HuH-7 (cell line): ENCODE results near the gene USP48.

ENCODE experiments used
- DNase-seq: peaks from one replicate; pipeline ENCODE4 v3.0.0; 2011; ENCODE audit warnings: low spot score

Gene USP48

DNA sequence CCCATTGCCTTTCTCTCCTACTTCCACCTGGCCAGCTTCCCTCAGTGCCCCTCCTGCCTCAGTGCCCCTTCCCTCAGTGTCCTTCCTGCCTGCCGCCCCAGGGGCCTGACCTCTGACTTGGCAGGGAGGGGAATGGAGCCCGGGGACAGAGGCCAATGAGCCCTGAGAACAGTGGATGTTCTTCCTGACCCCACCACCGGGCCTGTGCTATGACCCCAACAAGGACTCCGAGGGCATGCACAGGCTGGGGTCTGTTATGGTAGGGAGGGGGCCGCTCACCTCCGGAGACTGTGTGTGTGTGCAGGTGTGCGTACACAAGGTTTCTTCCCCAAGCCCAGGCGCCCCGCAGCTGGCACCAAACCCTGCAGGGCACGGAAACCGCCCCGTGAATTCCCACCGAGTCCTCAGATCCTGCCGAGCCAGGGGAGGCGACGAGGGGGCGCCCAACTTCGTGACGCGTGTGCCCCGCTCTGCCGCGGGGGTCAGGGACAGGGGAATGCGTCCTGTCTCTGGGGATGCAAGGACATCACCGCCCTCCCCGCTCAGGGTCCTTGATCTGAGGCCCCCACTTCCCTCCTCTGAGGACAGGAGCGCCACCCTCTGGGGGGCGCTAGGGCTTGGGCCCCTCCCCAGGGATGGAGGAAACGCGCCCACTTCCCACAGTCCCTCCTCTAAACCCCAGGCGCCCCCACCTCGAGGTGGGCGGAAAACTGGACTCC lies 114.6 kb downstream of the USP48 start:
- DNase-seq = no peak

DNA sequence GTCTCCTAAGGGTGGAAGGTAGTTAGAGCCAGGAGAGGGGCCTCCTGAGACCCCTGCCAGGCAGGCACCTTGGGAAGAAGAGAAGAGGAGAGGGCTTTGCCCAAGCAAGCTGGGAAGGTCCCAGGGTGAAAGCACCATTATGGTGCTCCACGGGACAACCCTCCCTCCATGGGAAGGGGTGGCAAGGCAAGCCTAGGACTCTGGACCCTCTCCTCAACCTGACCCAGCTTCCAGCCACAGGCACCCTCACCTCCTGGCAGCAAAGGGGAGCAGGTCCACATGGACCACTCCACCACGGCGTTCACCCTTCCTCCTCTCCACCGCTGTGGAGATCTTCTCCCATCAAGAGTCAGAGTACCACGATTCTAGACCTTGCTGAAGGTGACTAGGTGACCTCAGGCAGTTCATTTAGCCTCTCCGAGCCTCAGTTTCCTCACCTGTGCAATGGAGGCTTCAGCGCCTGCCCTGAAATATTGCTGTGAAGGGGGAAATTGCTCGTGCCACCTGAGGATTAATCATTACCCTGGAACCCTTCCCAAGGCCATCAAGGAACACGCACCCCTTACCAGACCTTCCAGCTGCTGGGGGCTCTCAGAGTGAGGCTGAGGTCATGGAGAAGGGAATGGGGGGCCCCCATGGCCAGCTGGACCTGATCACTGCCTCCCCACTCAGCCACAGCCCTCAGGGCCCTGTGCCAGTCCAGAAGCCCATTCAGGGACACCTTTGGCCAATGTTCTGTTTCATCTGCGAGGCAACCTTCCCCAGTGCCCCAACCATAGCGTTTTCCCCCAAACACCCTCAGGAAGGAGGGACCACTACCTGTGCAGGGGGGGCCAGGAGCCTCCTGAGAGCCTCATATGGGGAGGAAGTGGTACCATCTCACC lies 115.4 kb downstream of the USP48 start:
- no peak for DNase-seq

DNA sequence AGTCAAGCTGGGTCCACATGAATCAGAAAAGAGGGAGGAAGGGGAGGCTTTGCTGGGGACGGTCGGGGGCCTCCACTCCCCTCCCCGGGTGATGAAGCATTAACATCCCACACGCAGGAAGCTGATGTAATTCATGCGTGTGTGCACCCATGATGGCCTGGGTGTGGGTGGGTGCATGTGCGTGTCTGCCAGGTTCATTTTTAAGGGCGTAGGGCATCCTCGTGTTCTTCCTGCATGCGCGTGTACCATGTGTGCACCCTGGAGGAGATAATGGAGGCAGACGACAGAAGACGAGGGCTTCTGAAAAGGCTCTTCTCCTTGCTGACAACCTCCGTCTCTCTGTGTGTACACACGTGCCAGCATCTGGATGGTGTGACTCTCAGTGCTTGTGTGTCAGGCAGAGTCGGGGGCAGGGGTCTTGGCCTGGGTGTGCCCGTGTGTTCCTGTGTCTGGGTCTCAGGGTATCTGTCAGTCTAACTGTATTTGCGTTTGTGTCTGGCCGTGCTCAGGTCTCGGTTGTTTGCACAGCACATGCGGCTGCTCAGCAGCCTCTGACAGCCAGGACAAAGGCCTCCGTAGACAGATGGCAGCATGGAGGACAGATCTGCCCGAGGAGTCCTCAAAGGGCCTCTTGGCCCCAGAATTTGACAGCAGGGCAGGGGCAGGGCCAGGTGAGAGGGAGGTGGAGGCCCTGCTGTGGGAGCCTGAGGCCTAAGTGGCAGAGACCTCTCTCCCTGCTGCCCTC lies 116.2 kb downstream of the USP48 start:
- DNase-seq = no peak

DNA sequence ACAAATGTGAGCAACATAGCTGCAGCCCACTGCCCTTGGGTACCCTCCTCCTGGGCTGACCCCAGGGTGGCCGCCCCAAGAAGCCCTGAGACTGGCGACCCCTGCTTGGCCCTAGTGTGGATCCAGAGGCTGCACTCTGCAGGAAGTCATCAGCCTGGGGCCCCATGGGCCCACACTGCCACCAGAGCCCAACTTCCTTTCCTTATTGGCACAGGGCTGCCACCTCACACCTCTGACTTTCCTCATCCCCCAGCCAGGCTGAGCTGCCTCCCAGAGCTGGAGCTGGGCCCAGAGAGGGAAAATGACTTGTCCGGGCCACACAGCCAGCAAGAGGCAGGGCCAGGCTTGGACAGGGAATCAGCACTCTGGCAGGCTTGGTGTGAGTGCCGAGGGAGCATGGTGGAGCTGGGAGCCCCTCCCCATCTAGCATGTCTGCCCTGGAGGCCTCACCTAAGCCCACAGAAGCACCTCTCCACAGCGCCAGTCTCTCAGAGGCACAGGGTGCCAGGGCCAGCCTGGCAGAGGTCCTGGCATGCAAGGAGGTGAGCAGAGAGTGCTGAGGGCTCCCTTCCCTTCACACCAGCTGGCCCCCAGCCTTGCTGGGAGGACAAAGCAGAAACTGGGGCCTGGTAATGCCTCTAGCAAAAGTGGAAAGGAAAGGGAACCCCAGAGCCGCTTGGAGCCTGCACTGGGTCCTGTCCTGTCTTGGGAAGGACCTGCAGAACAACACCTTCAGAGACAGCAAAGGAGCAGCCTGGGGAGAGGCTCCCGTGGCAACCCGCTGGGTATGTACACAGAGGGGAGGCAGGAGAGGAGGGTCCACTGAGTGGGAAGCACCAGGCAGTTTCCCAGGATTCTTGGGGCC lies 117.0 kb downstream of the USP48 start:
- no peak for DNase-seq

DNA sequence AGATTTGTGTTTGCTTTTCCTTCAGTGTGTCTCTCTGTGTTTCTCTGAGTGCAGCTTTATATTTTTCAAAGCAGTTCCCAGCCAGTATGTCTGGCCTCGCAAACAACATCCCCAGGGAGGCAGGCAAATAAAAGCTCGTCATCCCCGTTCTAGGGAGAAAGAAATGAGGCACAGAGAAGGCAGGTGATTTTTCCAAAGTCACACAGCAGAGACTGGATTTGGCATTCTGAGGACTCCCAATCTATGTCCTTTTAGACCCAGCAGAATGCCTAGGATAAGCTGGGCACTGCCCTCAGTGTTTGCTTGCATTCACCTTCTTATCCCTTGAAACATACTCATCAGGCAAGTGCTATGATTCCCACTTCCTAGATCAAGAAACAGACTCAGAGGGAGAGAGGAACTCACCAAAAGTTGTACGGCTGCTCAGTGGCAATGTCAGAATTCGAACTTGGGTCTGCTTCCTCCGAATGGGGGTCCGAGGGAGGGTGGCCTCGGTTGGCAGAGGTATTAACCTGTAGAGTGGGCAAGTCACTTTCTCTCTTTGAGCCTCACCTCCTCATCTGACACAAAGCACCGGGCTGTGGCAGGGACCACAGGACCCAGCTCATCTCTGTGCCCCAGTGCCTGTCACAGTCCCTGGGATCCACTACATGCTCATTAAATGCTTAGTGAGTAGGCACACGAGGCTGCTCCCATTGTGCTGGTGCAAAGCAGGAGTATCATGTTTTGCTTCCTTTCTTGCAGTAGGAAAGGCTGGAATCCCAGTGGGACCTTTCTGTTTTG lies 118.0 kb downstream of the USP48 start:
- no peak for DNase-seq

DNA sequence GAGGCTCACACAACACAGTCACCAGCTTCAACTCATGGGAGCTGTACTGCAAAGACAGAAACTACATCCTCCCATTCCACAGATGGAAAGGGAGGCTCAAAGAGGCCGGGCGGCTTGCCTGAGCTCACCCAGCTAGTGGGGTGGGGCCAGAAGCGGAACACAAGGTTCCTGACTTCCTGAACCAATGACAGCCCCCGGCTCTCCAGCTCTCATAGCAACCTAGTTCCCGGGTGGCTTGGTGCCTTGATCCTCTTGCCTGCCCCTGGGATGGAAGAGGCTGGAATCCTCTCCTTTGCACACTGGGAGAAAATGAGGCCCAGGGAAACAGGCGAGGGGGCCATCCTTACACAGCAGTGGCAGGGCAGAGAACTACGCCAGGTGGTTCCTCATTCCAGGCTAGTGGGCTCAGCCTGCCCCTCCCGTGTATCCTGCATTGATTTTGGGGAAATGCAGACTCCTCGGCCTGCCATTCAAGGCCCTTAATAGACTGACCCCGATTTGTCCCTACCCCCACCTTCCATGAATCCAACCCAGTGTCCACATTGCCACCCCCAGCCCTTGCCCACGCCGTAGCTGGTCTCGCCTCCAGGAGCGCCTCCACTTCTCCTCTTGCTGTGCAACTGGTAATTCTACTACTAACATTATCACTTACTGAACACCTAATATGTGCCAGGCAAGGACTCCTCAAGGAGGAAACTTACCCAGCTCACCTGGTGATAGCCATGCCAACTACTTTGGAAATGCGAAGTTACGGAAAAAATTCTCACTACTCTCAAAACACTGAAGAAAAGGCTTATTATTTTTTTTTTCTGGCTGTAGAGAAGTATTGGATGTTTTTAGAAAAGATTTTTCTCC lies 118.8 kb downstream of the USP48 start:
- no peak for DNase-seq

DNA sequence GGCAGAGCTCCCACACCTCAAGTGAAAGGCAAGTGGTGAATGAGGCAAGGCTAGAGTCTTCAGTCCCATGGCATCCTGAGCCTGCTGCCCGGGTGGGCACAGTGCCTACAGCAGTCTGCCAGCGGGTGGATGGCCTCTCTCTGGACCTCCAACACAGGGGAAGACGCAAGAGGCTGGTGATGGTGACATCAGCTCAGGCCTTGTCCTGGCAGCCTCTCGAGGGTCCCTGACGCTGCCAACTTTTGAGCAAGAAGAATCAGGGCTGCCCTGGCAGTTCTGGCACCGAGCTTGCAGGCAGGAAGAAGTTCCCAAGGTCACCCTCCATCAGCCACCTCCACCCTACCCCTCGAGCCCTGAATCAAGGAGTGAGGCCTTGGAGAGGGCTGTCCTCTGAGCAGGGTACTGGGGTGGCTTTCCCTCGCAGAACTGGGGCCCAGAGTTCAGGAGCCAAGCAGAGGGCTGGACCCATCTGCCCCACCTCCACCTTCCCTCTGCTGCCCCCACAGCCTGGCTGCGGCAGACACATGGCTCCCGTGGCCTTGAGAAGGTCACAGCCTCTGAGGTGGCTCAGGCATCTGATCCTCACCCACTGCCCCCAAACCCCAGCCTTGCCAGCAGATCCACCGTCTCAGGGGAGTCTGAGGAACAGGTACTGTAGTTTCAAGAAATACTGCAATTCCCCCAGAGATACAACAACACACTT lies 119.5 kb downstream of the USP48 start:
- no peak for DNase-seq

DNA sequence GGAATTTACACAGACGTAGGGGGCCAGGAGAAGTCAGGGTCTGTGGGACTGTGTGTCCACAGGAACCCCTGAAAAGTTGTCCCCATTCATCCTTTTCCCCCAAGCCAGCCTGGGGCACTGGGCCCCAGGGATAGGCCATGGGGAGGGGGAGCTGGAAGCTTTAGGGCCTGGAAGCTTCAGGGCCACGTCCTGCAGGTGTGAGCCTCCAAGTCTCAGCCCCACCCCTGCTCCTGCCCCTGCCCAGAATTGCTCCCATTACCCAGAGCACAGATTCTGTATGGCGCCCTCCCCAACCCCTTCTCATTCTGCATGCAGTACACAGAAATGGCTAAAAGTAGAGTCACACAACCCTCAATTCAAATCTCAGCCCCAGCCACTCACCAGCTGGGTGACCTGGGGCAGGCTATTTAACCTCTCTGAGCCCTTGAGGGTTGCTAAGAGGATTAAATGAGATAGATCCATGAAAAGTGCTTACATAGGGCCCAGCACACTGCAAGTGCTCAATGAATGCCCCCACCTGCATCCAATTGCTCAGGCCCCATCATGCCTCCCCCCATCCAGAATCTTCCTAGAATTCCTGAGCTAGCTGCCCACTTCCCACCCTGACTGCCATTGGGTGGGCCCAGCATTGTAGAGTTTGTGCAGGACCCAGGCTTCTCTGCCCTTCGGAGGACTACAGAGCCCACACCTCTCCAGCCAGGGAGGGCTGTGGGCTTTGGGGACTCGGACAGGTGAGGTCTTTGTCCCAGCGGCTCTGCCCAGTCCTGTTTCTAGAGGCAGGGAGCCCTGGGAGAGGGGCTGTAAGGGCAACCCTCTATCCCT lies 120.3 kb downstream of the USP48 start:
- DNase-seq = no peak

DNA sequence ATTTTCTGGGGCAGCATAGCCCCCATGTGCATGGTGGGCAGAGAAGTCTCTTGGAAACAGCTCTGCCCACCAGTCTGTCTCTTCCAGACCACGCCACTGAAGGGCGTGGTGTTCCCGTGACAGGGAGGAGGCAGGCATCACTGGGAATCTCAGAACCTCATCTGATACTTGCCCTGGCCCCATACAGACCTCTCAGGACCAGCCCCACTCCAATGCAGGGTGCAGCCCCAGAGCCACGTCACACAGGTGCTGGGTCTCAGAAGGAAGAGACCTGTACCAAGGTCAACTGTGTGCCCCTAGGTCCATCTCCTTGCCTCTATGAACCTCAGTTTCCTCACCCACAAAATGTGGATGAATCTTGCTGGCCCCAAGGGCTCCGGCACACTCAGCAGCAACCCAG lies 121.1 kb downstream of the USP48 start:
- no peak for DNase-seq

DNA sequence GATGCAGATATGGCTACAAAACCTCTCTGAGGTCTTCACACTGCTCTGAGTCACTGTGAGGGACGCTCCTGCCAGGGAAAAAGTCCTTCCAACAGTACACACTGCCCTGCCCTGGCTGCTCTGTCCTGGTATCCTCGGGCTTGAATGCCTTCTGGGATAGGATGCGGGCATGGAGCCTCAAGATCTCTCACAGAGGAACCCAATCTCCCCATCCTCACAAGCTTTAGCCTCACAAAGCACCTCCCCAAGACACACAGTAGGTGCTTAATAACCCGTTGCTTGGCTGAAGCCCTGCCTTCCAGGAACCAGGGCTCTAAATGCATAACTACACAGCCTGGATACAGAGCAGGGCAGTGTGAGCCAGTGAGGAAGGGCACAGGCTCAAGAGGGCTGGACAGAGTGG lies 123.0 kb downstream of the USP48 start:
- DNase-seq = no peak

DNA sequence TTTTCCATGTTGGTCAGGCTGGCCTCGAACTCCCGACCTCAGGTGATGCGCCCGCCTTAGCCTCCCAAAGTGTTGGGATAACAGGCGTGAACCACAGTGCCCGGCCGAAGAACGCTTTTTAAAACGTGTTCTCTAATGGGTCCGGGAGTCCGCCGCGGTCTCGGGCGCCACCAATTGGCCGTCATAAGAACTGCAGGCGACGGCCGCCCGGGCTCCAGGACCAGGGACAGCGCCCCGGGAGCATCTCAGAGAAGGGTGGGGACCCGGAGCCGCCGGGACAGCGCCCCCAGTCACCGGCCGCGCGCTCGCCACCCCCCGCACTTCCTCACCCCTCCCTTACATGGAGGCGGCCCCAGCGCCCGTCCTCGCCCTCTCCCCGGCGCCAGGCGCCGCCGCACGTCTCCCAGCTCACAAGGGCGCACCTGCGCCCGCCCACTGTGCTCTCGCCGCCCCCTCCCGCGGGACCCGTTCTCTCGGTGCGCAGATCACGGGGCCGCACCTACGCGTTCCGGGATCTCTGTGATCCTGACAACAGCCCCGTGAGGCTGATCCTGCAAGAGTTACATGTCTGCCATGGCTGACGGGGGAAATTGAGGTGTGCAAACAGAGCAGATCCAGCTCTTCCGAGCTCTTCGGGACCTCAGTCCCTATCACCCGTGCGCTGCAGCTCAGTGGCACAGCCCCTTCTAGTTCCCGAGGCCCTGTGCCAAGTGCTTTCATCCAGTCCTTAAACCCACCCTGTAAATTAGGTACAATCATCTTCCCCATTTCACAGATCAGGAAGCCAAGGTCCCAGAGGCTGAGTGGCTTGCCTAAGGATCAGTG lies 123.6 kb downstream of the USP48 start:
- DNase-seq = peak; percentile 87

DNA sequence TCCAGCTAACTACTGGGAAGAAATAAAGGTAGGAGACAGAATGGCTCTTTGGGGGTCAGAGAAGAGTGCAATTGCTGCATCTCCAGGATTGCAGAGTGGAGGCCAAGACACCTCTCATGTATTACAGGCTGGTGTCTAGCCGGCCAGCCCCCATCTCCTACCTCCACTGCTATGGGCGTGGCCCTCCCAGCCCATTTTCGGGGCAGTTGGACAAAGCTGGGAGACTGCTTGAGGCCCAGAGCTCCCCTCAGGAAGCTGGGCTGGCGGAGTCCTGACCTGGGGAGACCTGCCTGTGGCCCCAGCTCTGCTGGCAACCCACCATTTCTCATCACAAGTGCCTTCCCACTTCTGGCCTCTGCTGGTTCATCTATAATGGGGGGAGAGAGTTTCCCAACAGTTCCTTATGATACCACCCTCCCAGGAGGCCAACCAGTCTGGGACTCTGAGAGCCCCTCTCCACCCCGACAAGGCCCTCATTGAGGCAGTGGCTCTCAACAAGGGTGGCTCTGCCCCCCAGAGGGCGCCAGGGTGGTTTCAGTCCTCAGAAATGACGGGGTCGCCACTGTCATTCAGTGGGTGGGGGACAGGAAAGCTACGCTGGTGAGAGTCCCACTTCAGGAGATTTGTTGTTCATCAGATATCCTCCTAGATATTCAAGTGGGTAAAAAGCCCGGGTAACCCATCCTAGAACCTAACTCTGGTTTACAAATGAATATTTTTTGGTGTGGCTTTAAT lies 125.3 kb downstream of the USP48 start:
- DNase-seq = no peak

DNA sequence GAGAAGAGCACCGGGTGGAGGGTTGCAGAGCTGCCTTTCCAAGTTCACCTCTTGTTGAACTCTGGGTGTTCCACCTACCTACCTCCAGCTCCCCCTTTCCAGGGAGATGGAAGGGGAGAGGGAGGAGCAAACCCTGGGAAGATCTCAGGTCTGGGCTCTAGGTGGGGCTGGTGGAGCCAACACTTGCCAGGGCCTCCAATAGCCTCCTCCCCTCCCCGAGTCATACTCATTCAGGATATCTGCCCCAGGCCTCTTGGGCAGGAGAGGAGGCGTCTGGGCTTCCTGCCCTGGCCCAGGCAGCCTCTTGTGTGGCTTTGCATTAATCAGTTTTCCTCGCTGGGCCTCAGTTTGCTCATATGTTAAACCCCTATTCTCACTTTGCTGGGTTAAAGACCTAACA lies 127.2 kb downstream of the USP48 start:
- peak; percentile 78 for DNase-seq

DNA sequence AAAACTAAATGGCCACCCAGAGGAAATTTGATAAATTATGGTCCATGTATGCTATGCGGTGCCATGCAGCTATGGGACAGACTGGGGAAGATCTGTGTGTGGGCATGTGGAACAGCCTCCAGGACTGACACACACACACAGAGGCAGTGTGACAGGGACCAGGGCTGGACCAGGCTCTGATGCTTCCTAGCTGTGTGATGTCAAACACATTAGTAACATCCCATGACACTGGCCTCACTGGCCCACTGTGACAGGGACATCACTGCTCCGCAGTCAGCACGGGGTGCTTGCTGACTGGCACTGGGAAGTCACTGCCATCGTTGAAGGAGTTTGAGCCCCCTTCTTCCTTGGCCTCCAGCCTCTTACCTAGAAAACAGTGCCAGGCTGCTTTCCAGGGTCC lies 127.7 kb downstream of the USP48 start:
- no peak for DNase-seq

DNA sequence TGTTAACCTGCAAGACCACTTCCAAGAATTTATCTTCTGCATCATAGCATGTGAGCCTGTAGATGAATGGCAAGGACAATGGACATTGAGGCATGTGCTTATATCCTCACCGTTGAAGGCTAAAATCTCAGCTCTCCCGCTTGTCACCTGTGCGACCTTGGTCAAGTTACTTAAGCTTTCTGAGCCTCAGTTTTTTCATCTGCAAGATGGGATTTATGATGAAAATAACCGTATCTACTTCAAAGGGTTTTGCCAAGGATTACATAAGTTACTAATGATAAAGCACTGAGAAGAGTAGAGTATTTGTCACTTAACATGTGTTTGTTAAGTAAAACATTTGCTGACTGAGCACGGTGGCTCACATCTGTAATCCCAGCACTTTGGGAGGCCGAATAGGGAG lies 128.7 kb downstream of the USP48 start:
- DNase-seq = no peak

DNA sequence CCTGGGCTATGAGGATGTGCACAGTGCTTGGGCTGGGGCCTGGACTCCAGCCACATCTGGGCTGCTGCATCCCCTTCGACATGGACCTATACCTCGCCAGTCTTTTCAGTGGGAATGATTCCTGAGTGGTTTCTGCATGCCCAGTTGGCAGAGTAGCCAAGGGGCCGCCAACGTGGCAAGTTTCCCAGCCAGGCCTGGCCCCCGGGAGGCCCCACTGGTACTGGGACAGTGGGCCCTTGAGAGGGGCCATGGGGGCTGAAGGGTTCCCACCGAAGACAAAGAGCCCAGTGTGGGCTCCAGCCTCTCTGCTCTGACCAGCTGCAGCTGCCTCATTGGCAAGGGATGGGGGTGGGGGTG lies 129.2 kb downstream of the USP48 start:
- no peak for DNase-seq
